HCT116 (cell line): ENCODE measurements around the gene MED13L. TPM values are rescaled to one million over a fixed set of nuclear protein-coding genes. Genes with fewer than 3 reads are reported as not detected.

Source experiments
- ATAC-seq: fragments of 200-7000 bp; cut with Tn5 transposase; 2 replicates; pipeline ENCODE4 v1.9.1; 2020; ENCODE audit warnings: mild to moderate bottlenecking, moderate library complexity
- BruUV-seq: library from RNA; stranded (reverse); fragments of 400-500 nt; replicated peaks from 2 replicates; lab custom pipeline; 2021; lab: Mats Ljungman, UMichigan
- CTCF ChIA-PET: fragments of 300-600 bp; sonication (Branson Sonifier 250); formaldehyde crosslinking; loops from one replicate; lab custom pipeline; 2021; ENCODE audit warnings: antibody characterized with exemption; lab: Charles Lee
- POLR2A ChIA-PET: fragments of 300-600, 350-600 bp; sonication (Branson Sonifier 250); formaldehyde crosslinking; loops from one replicate; lab custom pipeline; 2021; ENCODE audit warnings: antibody characterized with exemption; lab: Charles Lee
- RAD21 ChIA-PET, 2 experiments: fragments of 300-600 bp; sonication (Branson Sonifier 250); formaldehyde crosslinking; loops; one replicate each; lab custom pipeline; 2023; ENCODE audit warnings: low total read pairs in 2 of 2; ENCODE audit not compliant: uncharacterized antibody in 2 of 2, unreplicated experiment in 2 of 2, low non-redundant PET in 1 of 2; lab: Charles Lee
- DNase-seq: peaks from one replicate; pipeline ENCODE4 v3.0.0-alpha.2; 2010; ENCODE audit warnings: low read depth, low spot score
- H2AFZ ChIP-seq: fragments of 200-600 bp; shearing (Covaris generic), sonication (generic); 2 replicates; pipeline ENCODE4 v1.6.1; 2017; ENCODE audit warnings: low read depth, mixed run types, mixed read lengths, antibody characterized with exemption, low read length; ENCODE audit not compliant: poor library complexity, severe bottlenecking
- H3K27ac ChIP-seq: 2 replicates; pipeline ENCODE4 v1.5.1; 2012; ENCODE audit warnings: low read depth, low read length
- H3K27me3 ChIP-seq: fragments of 200-600 bp; sonication (generic); 2 replicates; pipeline ENCODE4 v1.6.1; 2016; ENCODE audit warnings: mixed run types, low read length, mixed read lengths; ENCODE audit not compliant: insufficient read depth
- H3K36me3 ChIP-seq, 2 experiments: fragments of 200-500 bp in 1 of 2; fragments of 200-600 bp in 1 of 2; sonication (Bioruptor generic) in 1 of 2; sonication (generic) in 1 of 2; 2 replicates each; pipeline versions ENCODE4 v1.5.1 to v1.6.1; 2014 to 2016; ENCODE audit warnings: low read length in 2 of 2, inconsistent platforms in 1 of 2, mixed read lengths in 1 of 2, mixed run types in 1 of 2; ENCODE audit not compliant: insufficient read depth in 2 of 2, control insufficient read depth in 1 of 2
- H3K4me1 ChIP-seq, 2 experiments: fragments of 200-600 bp in 1 of 2; sonication (generic) in 1 of 2; 2 replicates each; pipeline versions ENCODE4 v1.5.1 to v1.6.1; 2012 to 2017; ENCODE audit warnings: low read length in 2 of 2, inconsistent platforms in 1 of 2, mild to moderate bottlenecking in 1 of 2, mixed read lengths in 1 of 2, mixed run types in 1 of 2, moderate library complexity in 1 of 2; ENCODE audit not compliant: insufficient read depth in 2 of 2, control insufficient read depth in 1 of 2
- H3K4me2 ChIP-seq: fragments of 200-600 bp; sonication (generic); 2 replicates; pipeline ENCODE4 v1.6.1; 2017; ENCODE audit warnings: mixed run types, low read length, mixed read lengths
- H3K4me3 ChIP-seq, 2 experiments: fragments of 200-600 bp in 1 of 2; sonication (generic) in 1 of 2; replicated peaks in 1 of 2; 2 replicates each; pipeline ENCODE4 v1.5.1; 2011 to 2016; ENCODE audit warnings: low read length in 2 of 2, control low read depth in 1 of 2, low read depth in 1 of 2, mild to moderate bottlenecking in 1 of 2, mixed read lengths in 1 of 2, mixed run types in 1 of 2
- H3K79me2 ChIP-seq: fragments of 200-600 bp; sonication (generic); 2 replicates; pipeline ENCODE4 v1.6.1; 2017; ENCODE audit warnings: mild to moderate bottlenecking, mixed run types, low read length, moderate library complexity, mixed read lengths; ENCODE audit not compliant: insufficient read depth
- H3K9ac ChIP-seq: fragments of 200-600 bp; sonication (generic); 2 replicates; pipeline ENCODE4 v1.6.1; 2016; ENCODE audit warnings: low read length, mixed read lengths
- H3K9me2 ChIP-seq: fragments of 200-600 bp; sonication (generic), shearing (Covaris generic); 2 replicates; pipeline ENCODE4 v1.6.1; 2017; ENCODE audit warnings: mixed run types, mild to moderate bottlenecking, moderate library complexity; ENCODE audit not compliant: insufficient read depth
- H3K9me3 ChIP-seq, 2 experiments: fragments of 200-500 bp in 1 of 2; fragments of 200-600 bp in 1 of 2; sonication (Bioruptor generic) in 1 of 2; sonication (generic) in 1 of 2; 2 replicates each; pipeline ENCODE4 v1.6.1; 2014 to 2017; ENCODE audit warnings: low read length in 2 of 2, mixed read lengths in 2 of 2, inconsistent platforms in 1 of 2, low read depth in 1 of 2, mild to moderate bottlenecking in 1 of 2, mixed run types in 1 of 2, moderate library complexity in 1 of 2; ENCODE audit not compliant: control insufficient read depth in 1 of 2, insufficient read depth in 1 of 2
- H4K20me1 ChIP-seq: fragments of 200-600 bp; sonication (generic), shearing (Covaris generic); 2 replicates; pipeline ENCODE4 v1.6.1; 2017; ENCODE audit warnings: mixed run types, mild to moderate bottlenecking, moderate library complexity; ENCODE audit not compliant: insufficient read depth
- CBX3 ChIP-seq: IDR thresholded peaks from 2 replicates; pipeline ENCODE4 v1.6.1; 2012; ENCODE audit warnings: low read depth
- JUND ChIP-seq: IDR thresholded peaks from 2 replicates; pipeline ENCODE4 v1.6.1; 2012
- intact Hi-C: fragments of 100-400 bp; cut with micrococcal nuclease; formaldehyde crosslinking; loops from 2 replicates; pipeline ENCODE4 v1.10.0; 2022
- total RNA-seq: library from RNA; stranded (reverse); gene quantifications from one replicate; pipeline ENCODE4 v1.2.1, GENCODE V29; 2021; ENCODE audit not compliant: unreplicated experiment
- TF ChIP-seq, protein P1 (sequence below): IDR thresholded peaks from 2 replicates; pipeline ENCODE4 v1.6.1; 2011; ENCODE audit warnings: mild to moderate bottlenecking, low read length, moderate library complexity; ENCODE audit not compliant: insufficient replicate concordance; ENCODE audit errors: extremely low read depth
- TF ChIP-seq, protein P2 (sequence below), 3 experiments: fragments of 200-600 bp in 1 of 3; sonication (generic) in 1 of 3; IDR thresholded peaks in 2 of 3; conservative IDR thresholded peaks in 1 of 3; 2 replicates each; pipeline ENCODE4 v1.5.1; 2012 to 2017; ENCODE audit warnings: low read depth in 2 of 3, low read length in 2 of 3, antibody characterized with exemption in 1 of 3, borderline replicate concordance in 1 of 3, control low read depth in 1 of 3, mild to moderate bottlenecking in 1 of 3, mixed read lengths in 1 of 3, mixed run types in 1 of 3, moderate library complexity in 1 of 3; ENCODE audit not compliant: insufficient read depth in 1 of 3
- TF ChIP-seq, protein P3 (sequence below): IDR thresholded peaks from 2 replicates; pipeline ENCODE4 v1.6.1; 2012

Gene MED13L
- total RNA-seq, 1 experiment from 2014 or later = 176 TPM

DNA sequence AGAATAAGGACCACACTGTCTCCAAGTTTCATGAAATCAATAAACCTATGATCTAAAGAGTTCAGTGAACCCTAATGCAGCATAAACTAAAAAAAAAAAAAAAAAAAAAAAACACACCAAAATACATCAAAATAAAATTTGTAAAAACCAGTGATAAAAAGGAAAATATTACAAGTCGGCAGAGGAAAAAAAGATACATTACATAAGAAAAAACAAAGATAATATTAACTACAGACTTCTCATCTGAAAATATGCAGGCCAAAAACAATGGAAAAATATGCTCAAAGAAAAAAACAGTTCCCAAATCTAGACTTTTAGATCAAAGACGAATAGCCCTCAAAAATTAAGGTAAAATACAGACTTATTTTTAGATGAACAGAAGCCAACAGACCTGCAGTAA is 27.6 kb downstream of the MED13L start:
- H3K4me3 ChIP-seq = no peak overlapping the region
- H3K79me2 ChIP-seq = peaks cover 99% of the 10 kb centered on the region
- no peaks in the 10 kb centered on the region for H3K36me3 ChIP-seq
- TF ChIP-seq, protein P1, sequence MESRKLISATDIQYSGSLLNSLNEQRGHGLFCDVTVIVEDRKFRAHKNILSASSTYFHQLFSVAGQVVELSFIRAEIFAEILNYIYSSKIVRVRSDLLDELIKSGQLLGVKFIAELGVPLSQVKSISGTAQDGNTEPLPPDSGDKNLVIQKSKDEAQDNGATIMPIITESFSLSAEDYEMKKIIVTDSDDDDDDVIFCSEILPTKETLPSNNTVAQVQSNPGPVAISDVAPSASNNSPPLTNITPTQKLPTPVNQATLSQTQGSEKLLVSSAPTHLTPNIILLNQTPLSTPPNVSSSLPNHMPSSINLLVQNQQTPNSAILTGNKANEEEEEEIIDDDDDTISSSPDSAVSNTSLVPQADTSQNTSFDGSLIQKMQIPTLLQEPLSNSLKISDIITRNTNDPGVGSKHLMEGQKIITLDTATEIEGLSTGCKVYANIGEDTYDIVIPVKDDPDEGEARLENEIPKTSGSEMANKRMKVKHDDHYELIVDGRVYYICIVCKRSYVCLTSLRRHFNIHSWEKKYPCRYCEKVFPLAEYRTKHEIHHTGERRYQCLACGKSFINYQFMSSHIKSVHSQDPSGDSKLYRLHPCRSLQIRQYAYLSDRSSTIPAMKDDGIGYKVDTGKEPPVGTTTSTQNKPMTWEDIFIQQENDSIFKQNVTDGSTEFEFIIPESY = no peak
- no peak; the same call in 1 of the 2 replicates for TF ChIP-seq CBX3
- TF ChIP-seq, protein P2, sequence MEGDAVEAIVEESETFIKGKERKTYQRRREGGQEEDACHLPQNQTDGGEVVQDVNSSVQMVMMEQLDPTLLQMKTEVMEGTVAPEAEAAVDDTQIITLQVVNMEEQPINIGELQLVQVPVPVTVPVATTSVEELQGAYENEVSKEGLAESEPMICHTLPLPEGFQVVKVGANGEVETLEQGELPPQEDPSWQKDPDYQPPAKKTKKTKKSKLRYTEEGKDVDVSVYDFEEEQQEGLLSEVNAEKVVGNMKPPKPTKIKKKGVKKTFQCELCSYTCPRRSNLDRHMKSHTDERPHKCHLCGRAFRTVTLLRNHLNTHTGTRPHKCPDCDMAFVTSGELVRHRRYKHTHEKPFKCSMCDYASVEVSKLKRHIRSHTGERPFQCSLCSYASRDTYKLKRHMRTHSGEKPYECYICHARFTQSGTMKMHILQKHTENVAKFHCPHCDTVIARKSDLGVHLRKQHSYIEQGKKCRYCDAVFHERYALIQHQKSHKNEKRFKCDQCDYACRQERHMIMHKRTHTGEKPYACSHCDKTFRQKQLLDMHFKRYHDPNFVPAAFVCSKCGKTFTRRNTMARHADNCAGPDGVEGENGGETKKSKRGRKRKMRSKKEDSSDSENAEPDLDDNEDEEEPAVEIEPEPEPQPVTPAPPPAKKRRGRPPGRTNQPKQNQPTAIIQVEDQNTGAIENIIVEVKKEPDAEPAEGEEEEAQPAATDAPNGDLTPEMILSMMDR (IDR thresholded peaks at IDR 0.05 in 2 of 3, conservative IDR thresholded peaks at IDR 0.05 in 1 of 3; ENCODE audit: borderline replicate concordance in 1 of 3, insufficient read depth in 1 of 3, low read depth in 2 of 3, low read length in 2 of 3) = no peak
- TF ChIP-seq JUND = no peak
- TF ChIP-seq, protein P3, sequence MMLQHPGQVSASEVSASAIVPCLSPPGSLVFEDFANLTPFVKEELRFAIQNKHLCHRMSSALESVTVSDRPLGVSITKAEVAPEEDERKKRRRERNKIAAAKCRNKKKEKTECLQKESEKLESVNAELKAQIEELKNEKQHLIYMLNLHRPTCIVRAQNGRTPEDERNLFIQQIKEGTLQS = no peak
- H4K20me1 ChIP-seq = peaks cover 63% of the 10 kb centered on the region; the same call in 1 of the 2 replicates
- H3K9ac ChIP-seq = no peak overlapping the region
- BruUV-seq = no TSS peak
- DNase-seq (no peak), ATAC-seq (no peak)
- RAD21 ChIA-PET = no interaction called here
- H3K4me2 ChIP-seq = no peak overlapping the region
- H3K4me1 ChIP-seq = peaks cover 0 to 21% of the 10 kb centered on the region in 2 experiments; a peak in 3 of 4 replicates
- POLR2A ChIA-PET = no interaction called here
- H3K9me3 ChIP-seq = no peaks in the 10 kb centered on the region
- H3K27ac ChIP-seq = no peak overlapping the region
- CTCF ChIA-PET = no interaction called here
- intact Hi-C loops = no loop called here
- no peaks in the 10 kb centered on the region for H3K27me3 ChIP-seq
- no peaks in the 10 kb centered on the region for H3K9me2 ChIP-seq
- no peak overlapping the region for H2AFZ ChIP-seq
